ENCODE results near the gene ISOC1. TPM values are rescaled to one million over a fixed set of nuclear protein-coding genes. Genes with fewer than 3 reads are reported as not detected.

Gene ISOC1
- total and polyA plus RNA-seq, 2 of the 13 experiments (the other 11 are each of a cell fraction or from before 2014, with no cell fraction given): 25.7 to 51.3 TPM

- TF ChIP-seq ZNF678 (CRISPR knock-in tag; IDR thresholded peaks at IDR 0.05) (peak; percentile 56; the same call in 1 of the 2 replicates), SP4 (CRISPR knock-in tag; IDR thresholded peaks at IDR 0.05) (peak; percentile 77), ZBED4 (CRISPR knock-in tag; IDR thresholded peaks at IDR 0.05; ENCODE audit: borderline replicate concordance) (peak; percentile 61; the same call in 1 of the 2 replicates), HOXA5 (CRISPR knock-in tag; IDR thresholded peaks at IDR 0.05) (0 out of 2 replicates have a peak, but pooled peaks have one; percentile 25), SALL1 (CRISPR knock-in tag; IDR thresholded peaks at IDR 0.05) (0 out of 2 replicates have a peak, but pooled peaks have one; percentile 44), STAT5B (CRISPR knock-in tag; IDR thresholded peaks at IDR 0.05) (no peak), KMT2A (CRISPR knock-in tag; IDR thresholded peaks at IDR 0.05) (0 out of 2 replicates have a peak, but pooled peaks have one; percentile 33), ZNF770 (CRISPR knock-in tag; IDR thresholded peaks at IDR 0.05) (peak; percentile 41; the same call in 1 of the 2 replicates), MIXL1 (CRISPR knock-in tag; IDR thresholded peaks at IDR 0.05) (no peak), ZSCAN20 (CRISPR knock-in tag; IDR thresholded peaks at IDR 0.05; ENCODE audit: borderline replicate concordance) (peak; percentile 11; the same call in 1 of the 2 replicates), ZNF703 (CRISPR knock-in tag; IDR thresholded peaks at IDR 0.05; ENCODE audit: borderline replicate concordance) (no peak), THAP11 (CRISPR knock-in tag; IDR thresholded peaks at IDR 0.05) (peak; percentile 48), ARID5B (CRISPR knock-in tag; IDR thresholded peaks at IDR 0.05) (peak; percentile 15; the same call in 1 of the 2 replicates), ZNF850 (CRISPR knock-in tag; conservative IDR thresholded peaks at IDR 0.05) (0 out of 2 replicates have a peak, but pooled peaks have one; percentile 36), PAF1 (CRISPR knock-in tag; IDR thresholded peaks at IDR 0.05) (no peak), ZNF44 (CRISPR knock-in tag; IDR thresholded peaks at IDR 0.05) (0 out of 2 replicates have a peak, but pooled peaks have one; percentile 38), ARNT2 (CRISPR knock-in tag; IDR thresholded peaks at IDR 0.05; ENCODE audit: low read depth) (peak; percentile 76), ZNF660 (CRISPR knock-in tag; IDR thresholded peaks at IDR 0.05; ENCODE audit: borderline replicate concordance, low read depth) (no peak)
- TF ChIP-seq, protein P1, sequence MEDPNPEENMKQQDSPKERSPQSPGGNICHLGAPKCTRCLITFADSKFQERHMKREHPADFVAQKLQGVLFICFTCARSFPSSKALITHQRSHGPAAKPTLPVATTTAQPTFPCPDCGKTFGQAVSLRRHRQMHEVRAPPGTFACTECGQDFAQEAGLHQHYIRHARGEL (CRISPR knock-in tag; IDR thresholded peaks at IDR 0.05): no peak
Observed at GRCh38 chr5:129094087-129094923, at the start of gene ISOC1 (continued).
